GM23248 (cell line): ENCODE results near the gene WFDC12. TPM values are rescaled to one million over a fixed set of nuclear protein-coding genes. Genes with fewer than 3 reads are reported as not detected.

Source experiments
- DNase-seq: peaks from one replicate; pipeline ENCODE4 v3.0.0-alpha.2; 2015
- H2AFZ ChIP-seq: fragments of 200-600 bp; sonication (generic); 2 replicates; pipeline ENCODE4 v1.6.1; 2016; ENCODE audit warnings: antibody characterized with exemption
- H3F3A ChIP-seq: fragments of 200-600 bp; sonication (generic); 2 replicates; pipeline ENCODE4 v1.6.1; 2016; ENCODE audit warnings: mild to moderate bottlenecking, antibody characterized with exemption, mixed run types; ENCODE audit not compliant: insufficient read depth
- H3K27ac ChIP-seq: fragments of 200-600 bp; sonication (generic); 2 replicates; pipeline ENCODE4 v1.5.1; 2016; ENCODE audit warnings: mild to moderate bottlenecking
- H3K27me3 ChIP-seq: fragments of 200-600 bp; sonication (generic); replicated peaks from 2 replicates; pipeline ENCODE4 v1.6.1; 2016; ENCODE audit warnings: mild to moderate bottlenecking; ENCODE audit not compliant: insufficient read depth
- H3K36me3 ChIP-seq: fragments of 200-600 bp; sonication (generic); 2 replicates; pipeline ENCODE4 v1.6.1; 2016; ENCODE audit warnings: low read depth, mild to moderate bottlenecking
- H3K4me1 ChIP-seq: fragments of 200-600 bp; sonication (generic); 2 replicates; pipeline ENCODE4 v1.6.1; 2016; ENCODE audit warnings: mild to moderate bottlenecking; ENCODE audit not compliant: insufficient read depth
- H3K4me2 ChIP-seq: fragments of 200-600 bp; sonication (generic); one replicate; pipeline ENCODE4 v1.6.1; 2016; ENCODE audit warnings: mild to moderate bottlenecking; ENCODE audit not compliant: unreplicated experiment
- H3K4me3 ChIP-seq: fragments of 200-600 bp; sonication (generic); 2 replicates; pipeline ENCODE4 v1.5.1; 2016; ENCODE audit warnings: mild to moderate bottlenecking
- H3K79me2 ChIP-seq: fragments of 200-600 bp; sonication (generic); 2 replicates; pipeline ENCODE4 v1.6.1; 2016; ENCODE audit warnings: mild to moderate bottlenecking; ENCODE audit not compliant: insufficient read depth
- H3K9ac ChIP-seq: fragments of 200-600 bp; sonication (generic); 2 replicates; pipeline ENCODE4 v1.6.1; 2016; ENCODE audit warnings: mild to moderate bottlenecking
- H3K9me2 ChIP-seq: fragments of 200-600 bp; sonication (generic); 2 replicates; pipeline ENCODE4 v1.6.1; 2016; ENCODE audit warnings: mixed run types, mild to moderate bottlenecking, moderate library complexity; ENCODE audit not compliant: insufficient read depth
- H3K9me3 ChIP-seq: fragments of 200-600 bp; sonication (generic); one replicate; pipeline ENCODE4 v1.6.1; 2017; ENCODE audit warnings: low read depth
- H4K20me1 ChIP-seq: fragments of 200-600 bp; sonication (generic); 2 replicates; pipeline ENCODE4 v1.6.0; 2016; ENCODE audit not compliant: insufficient read depth
- EZH2 ChIP-seq: fragments of 200-600 bp; sonication (generic); IDR thresholded peaks from 2 replicates; pipeline ENCODE4 v1.6.1; 2018; ENCODE audit warnings: antibody characterized with exemption, mild to moderate bottlenecking; ENCODE audit not compliant: insufficient read depth, poor library complexity, severe bottlenecking
- EZH2phosphoT487 ChIP-seq: fragments of 200-600 bp; sonication (generic); IDR thresholded peaks from 2 replicates; pipeline ENCODE4 v1.6.1; 2018; ENCODE audit warnings: antibody characterized with exemption, moderate library complexity, mild to moderate bottlenecking, low read depth; ENCODE audit not compliant: insufficient read depth
- WGBS, 2 experiments: methylation state at CpG; one replicate each; pipeline ENCODE4 v1.1.6; 2015 to 2017; ENCODE audit warnings: low lambda C conversion rate in 2 of 2, low coverage in 1 of 2; ENCODE audit errors: missing lambda C conversion rate in 2 of 2; 5-methylcytosine and 5-hydroxymethylcytosine counted together
- in situ Hi-C: fragments of 300-500 bp; cut with MboI; formaldehyde crosslinking; loops from 2 replicates; pipeline ENCODE4 v1.15.0; 2020
- polyA plus RNA-seq: library from polyadenylated mRNA; unstranded; fragments of >200 nt; fragmentation: Nextera tagmentation; extraction: Ambion mirVana; gene quantifications from 2 replicates; pipeline ENCODE4 v1.2.1, GENCODE V29; 2016
- total RNA-seq: library from RNA; depleted of rRNA; stranded (reverse); fragments of >200 nt; shearing (Covaris generic); gene quantifications from 2 replicates; pipeline ENCODE4 v1.2.3, GENCODE V29; 2014

Gene WFDC12
- total and polyA plus RNA-seq, 2 experiments from 2014 or later = not detected

DNA sequence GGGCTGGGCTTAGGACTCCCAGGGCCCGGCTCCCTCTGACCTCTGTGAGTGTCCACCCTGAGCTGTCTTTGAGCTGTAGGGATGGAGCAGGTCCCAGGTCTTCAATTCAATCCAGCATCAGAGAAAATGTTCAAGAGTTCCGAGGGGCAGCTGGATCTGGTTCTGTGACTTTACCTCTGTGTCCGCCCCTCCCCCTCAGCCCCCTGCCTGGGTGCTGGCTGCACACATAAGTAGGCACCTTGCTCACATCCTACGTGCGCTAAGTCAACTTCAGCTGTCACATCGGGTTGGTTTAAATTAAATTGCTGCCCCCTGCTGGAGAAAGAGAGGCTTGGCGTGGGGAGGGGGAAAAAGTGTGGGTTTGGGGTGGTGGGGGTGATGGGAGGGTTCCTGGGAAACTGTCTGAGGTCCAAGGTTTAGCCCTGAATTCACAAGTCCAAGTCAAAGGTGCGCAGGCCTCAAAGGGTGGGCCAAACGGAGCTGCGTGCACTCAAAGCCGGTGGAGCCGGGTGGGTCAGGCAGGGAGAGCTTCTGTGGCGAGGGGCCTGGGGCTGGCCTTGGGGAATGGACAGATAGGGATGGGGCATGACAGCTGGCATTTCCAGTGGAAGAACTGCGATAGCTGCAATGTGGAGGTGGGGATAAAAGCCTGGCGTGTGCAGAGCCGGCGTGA is 12.3 kb downstream of the WFDC12 start:
- Histone ChIP-seq H3K9me2 (no peaks in the 10 kb centered on the region), H3K9me3 (no peaks in the 10 kb centered on the region), H3K27ac (no peak overlapping the region), H3K4me1 (no peaks in the 10 kb centered on the region), H3K27me3 (no peaks in the 10 kb centered on the region; the same call in 1 of the 2 replicates), H3K36me3 (no peaks in the 10 kb centered on the region), H4K20me1 (no peaks in the 10 kb centered on the region), H3K79me2 (no peaks in the 10 kb centered on the region), H3K9ac (no peak overlapping the region), H3K4me3 (no peak overlapping the region), H3F3A (no peaks in the 10 kb centered on the region), H3K4me2 (no peak overlapping the region), H2AFZ (no peak overlapping the region)
- peak; percentile 29 for DNase-seq
- WGBS, 2 experiments = 53 to 54% methylated on average over 17 of the region's 17 CpGs
- TF ChIP-seq EZH2 (no peak), EZH2phosphoT487 (no peak)
- in situ Hi-C loops = no loop called here

GRCh38 chr20:45111285-45111684 is 13.0 kb downstream of the WFDC12 start:
- in situ Hi-C loops = no loop called here
- no peak for DNase-seq
- WGBS, 2 experiments = 74 to 79% methylated on average over 11 of the region's 11 CpGs

DNA sequence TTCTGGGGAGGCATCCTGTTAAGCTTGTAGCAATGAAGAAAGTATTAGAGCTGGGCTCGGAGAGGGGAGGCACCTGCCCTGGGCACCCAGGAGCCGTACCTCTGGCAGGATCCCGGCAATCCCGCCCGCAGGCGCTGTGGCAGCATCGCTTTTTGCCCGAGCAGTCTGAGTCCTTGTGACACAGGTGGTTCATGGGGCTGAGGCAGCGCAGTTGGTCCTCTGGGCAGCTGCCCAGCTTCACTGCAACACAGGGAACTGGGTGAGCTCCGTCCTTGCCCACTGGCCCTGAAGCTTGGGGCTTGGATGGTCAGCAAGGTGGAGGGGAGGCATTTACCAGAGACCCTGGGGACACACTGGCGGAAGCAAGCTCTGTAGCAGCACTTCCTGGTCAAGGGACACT is 14.0 kb downstream of the WFDC12 start:
- Histone ChIP-seq H3K4me1 (no peaks in the 10 kb centered on the region), H2AFZ (no peak overlapping the region), H3K36me3 (no peaks in the 10 kb centered on the region), H3F3A (no peaks in the 10 kb centered on the region), H3K4me2 (no peak overlapping the region), H3K9ac (no peak overlapping the region), H3K27ac (no peak overlapping the region), H3K79me2 (no peaks in the 10 kb centered on the region), H4K20me1 (no peaks in the 10 kb centered on the region), H3K9me2 (no peaks in the 10 kb centered on the region), H3K27me3 (no peaks in the 10 kb centered on the region; the same call in 1 of the 2 replicates), H3K4me3 (no peak overlapping the region), H3K9me3 (no peaks in the 10 kb centered on the region)
- TF ChIP-seq EZH2phosphoT487 (no peak), EZH2 (no peak)
- no peak for DNase-seq
- 79 to 82% methylated on average over 11 of the region's 11 CpGs for WGBS, 2 experiments
- in situ Hi-C loops = no loop called here

More at GRCh38 chr20:45111285-45111684, 13.0 kb downstream of the WFDC12 start:
- Histone ChIP-seq H3K9me2 (no peaks in the 10 kb centered on the region), H3K27me3 (no peaks in the 10 kb centered on the region; the same call in 1 of the 2 replicates), H3K79me2 (no peaks in the 10 kb centered on the region), H3K9ac (no peak overlapping the region), H4K20me1 (no peaks in the 10 kb centered on the region), H3K27ac (no peak overlapping the region), H2AFZ (no peak overlapping the region), H3K4me3 (no peak overlapping the region), H3F3A (no peaks in the 10 kb centered on the region), H3K4me1 (no peaks in the 10 kb centered on the region), H3K4me2 (no peak overlapping the region), H3K9me3 (no peaks in the 10 kb centered on the region), H3K36me3 (no peaks in the 10 kb centered on the region)
- no peak for TF ChIP-seq EZH2
- TF ChIP-seq EZH2phosphoT487 = no peak

DNA sequence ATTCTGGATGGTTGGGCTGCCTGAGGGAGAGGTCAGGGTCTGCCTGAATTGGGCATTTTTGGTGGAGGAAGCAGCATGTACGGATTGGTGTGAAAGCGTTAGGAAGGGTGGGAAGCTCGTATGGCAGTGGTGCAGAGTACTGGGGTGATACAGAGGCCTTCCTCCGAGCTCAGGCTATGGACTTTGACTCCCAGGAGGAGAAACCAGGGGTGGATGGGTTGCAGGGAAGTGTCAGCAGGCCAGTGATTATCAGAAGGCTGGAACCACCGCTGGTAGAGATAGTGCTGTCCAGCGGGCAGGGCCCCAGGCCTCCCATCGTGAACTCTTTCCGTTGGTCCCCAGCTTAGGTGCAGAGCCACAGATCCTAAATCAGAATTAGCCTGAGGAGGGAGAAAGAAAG is 14.6 kb downstream of the WFDC12 start:
- H2AFZ ChIP-seq = no peak overlapping the region
- no peaks in the 10 kb centered on the region; the same call in 1 of the 2 replicates for H3K27me3 ChIP-seq
- H3K27ac ChIP-seq = no peak overlapping the region
- H3K79me2 ChIP-seq = no peaks in the 10 kb centered on the region
- H3K4me2 ChIP-seq = no peak overlapping the region
- DNase-seq = no peak
- no peak overlapping the region for H3K9ac ChIP-seq
- H3K9me3 ChIP-seq = no peaks in the 10 kb centered on the region
- peaks cover 5% of the 10 kb centered on the region; the same call in 1 of the 2 replicates for H3K4me1 ChIP-seq
- H3K4me3 ChIP-seq = no peak overlapping the region
- WGBS, 2 experiments = 79 to 85% methylated on average over 8 of the region's 8 CpGs
- no peaks in the 10 kb centered on the region for H3K9me2 ChIP-seq
- in situ Hi-C loops = no loop called here
- H4K20me1 ChIP-seq = no peaks in the 10 kb centered on the region
- H3F3A ChIP-seq = no peaks in the 10 kb centered on the region
- H3K36me3 ChIP-seq = no peaks in the 10 kb centered on the region
- TF ChIP-seq EZH2phosphoT487 (no peak), EZH2 (no peak)
